ENCODE results near the gene TMEM161A. TPM values are rescaled to one million over a fixed set of nuclear protein-coding genes. Genes with fewer than 3 reads are reported as not detected.
"Not testable (repeated sequence)": the region's sequence is repeated elsewhere in the genome, so short reads cannot be mapped to it uniquely, and the experiment has no call there.

The TMEM161A gene
- total RNA-seq, 2 donors from 2014 or later = 13.7 to 22.1 TPM

DNA sequence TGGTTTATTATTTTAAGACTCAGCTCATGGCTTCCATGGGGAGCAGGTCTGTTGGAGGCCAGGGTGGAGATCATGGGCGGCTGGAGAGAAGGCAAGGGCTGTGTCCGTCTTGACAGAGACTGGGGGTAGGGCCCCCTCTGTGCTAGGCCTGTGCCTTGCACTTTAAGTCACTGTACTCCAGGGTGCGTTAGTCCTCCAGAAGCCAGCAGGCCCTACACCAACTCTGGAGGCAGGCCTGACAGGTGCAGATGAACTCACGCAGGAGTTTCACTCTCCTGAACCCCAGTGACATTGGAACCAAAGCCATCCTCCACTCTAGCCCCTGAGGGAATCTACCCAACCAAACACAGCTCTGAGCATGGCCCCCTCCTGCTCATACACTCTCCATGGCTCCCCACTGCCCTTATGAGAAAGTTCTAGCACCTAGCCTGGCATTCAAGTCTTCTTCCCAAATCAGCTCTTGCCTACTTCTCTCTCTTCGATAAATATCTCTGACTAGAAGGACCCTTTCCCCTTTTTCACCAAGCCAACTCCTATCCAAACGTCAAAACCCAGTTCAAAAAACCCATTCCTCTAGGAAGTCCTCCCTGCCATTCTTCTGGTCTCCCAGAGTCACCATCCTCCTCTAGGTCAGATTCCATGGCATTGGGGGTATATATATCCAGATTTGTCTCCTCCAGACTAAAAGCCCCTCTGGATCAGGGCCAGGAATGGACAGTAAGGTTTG, 16.7 kb upstream of the TMEM161A start:
- no peaks in the 10 kb centered on the region for H3K27me3 ChIP-seq
- H3K9me3 ChIP-seq = no peaks in the 10 kb centered on the region
- H3K36me3 ChIP-seq (replicated peaks in 1 of 2; ENCODE audit: insufficient read depth in 1 of 2, low read depth in 2 of 2) = no peaks in the 10 kb centered on the region
- no peak for TF ChIP-seq POLR2A (IDR thresholded peaks at IDR 0.05)
- TF ChIP-seq, protein P1, sequence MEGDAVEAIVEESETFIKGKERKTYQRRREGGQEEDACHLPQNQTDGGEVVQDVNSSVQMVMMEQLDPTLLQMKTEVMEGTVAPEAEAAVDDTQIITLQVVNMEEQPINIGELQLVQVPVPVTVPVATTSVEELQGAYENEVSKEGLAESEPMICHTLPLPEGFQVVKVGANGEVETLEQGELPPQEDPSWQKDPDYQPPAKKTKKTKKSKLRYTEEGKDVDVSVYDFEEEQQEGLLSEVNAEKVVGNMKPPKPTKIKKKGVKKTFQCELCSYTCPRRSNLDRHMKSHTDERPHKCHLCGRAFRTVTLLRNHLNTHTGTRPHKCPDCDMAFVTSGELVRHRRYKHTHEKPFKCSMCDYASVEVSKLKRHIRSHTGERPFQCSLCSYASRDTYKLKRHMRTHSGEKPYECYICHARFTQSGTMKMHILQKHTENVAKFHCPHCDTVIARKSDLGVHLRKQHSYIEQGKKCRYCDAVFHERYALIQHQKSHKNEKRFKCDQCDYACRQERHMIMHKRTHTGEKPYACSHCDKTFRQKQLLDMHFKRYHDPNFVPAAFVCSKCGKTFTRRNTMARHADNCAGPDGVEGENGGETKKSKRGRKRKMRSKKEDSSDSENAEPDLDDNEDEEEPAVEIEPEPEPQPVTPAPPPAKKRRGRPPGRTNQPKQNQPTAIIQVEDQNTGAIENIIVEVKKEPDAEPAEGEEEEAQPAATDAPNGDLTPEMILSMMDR (IDR thresholded peaks at IDR 0.05) = no peak
- 88 to 99% methylated on average over 3 to 6 of the region's 6 CpGs for WGBS, 2 donors
- H3K4me3 ChIP-seq = no peak overlapping the region
- no peak for ATAC-seq
- intact Hi-C loops (cut with DNase I) = no loop called here
- no peak overlapping the region for H3K27ac ChIP-seq
- no peak for DNase-seq
- H3K4me1 ChIP-seq = no peaks in the 10 kb centered on the region

DNA sequence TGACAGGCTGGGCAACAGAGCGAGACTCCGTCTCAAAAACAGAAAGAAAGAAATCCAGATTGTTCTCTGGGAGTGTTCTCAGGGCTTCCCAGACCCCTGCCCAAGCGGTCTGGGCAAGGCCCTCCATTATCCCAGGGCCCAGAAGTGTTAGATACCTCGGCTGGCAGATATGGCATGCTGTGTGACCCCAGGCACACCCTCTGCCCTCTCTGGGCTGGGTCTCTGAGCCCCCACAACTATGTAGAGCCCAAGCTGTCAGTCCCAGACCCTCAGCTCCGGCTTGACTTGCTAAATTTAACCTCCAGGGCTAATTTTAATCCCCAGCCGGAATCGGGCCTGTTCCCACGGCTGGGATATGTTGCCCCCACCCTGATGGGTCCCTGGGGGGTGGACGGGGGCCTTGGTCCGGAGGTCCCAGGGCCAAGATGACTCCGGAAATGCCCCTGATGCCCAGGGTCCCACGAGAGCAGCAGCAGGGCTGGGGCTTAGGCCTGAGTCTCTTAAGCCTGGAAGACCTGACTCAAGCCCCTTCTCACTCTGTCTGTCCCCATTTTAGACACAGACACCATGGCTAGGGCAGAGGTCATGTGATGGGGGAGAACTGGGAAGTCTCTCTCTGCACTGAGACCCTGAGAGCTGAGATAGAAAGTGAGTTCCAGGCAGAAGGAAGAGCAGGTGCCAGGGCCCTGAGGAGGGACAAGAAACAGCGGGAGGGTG, 14.5 kb upstream of the TMEM161A start:
- no peaks in the 10 kb centered on the region for H3K36me3 ChIP-seq (replicated peaks in 1 of 2; ENCODE audit: insufficient read depth in 1 of 2, low read depth in 2 of 2)
- no peaks in the 10 kb centered on the region for H3K9me3 ChIP-seq
- H3K4me3 ChIP-seq = no peak overlapping the region
- no peaks in the 10 kb centered on the region for H3K27me3 ChIP-seq
- 77 to 87% methylated on average over 5 to 13 of the region's 13 CpGs for WGBS, 2 donors
- no peak overlapping the region for H3K27ac ChIP-seq
- H3K4me1 ChIP-seq = no peaks in the 10 kb centered on the region
- TF ChIP-seq POLR2A (IDR thresholded peaks at IDR 0.05) = no peak
- TF ChIP-seq, protein P1 (IDR thresholded peaks at IDR 0.05) = no peak
- intact Hi-C loops (cut with DNase I) = no loop called here
- ATAC-seq (no peak), DNase-seq (no peak)

DNA sequence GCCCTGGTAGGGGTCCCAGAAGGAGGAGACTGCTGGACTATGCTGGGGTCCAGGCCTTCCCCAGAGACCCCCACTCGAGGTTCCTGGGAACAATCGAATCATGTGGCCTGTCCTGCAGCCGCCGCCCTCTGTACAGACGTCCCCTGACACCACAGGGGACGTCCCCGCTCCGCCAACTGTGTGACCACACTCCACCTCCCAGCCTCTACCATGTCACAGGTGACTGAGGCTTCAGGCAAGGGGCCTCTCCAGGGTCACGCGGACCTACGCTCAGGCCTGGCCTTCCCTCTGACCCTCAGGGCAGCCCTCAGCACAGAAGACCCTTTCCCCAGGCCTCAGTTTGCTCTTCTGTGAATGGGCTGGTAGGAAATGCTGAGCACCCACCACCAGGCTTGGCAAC, 13.1 kb upstream of the TMEM161A start:
- Histone ChIP-seq H3K9me3 (no peaks in the 10 kb centered on the region), H3K4me1 (no peaks in the 10 kb centered on the region), H3K36me3 (replicated peaks in 1 of 2; ENCODE audit: insufficient read depth in 1 of 2, low read depth in 2 of 2) (no peaks in the 10 kb centered on the region), H3K27me3 (no peaks in the 10 kb centered on the region), H3K4me3 (no peak overlapping the region), H3K27ac (no peak overlapping the region)
- ATAC-seq (no peak), DNase-seq (no peak)
- intact Hi-C loops (cut with DNase I) = no loop called here
- WGBS, 2 donors = 67% methylated on average over 7 to 11 of the region's 11 CpGs
- TF ChIP-seq, protein P1 (IDR thresholded peaks at IDR 0.05) = no peak
- TF ChIP-seq POLR2A (IDR thresholded peaks at IDR 0.05) = no peak

DNA sequence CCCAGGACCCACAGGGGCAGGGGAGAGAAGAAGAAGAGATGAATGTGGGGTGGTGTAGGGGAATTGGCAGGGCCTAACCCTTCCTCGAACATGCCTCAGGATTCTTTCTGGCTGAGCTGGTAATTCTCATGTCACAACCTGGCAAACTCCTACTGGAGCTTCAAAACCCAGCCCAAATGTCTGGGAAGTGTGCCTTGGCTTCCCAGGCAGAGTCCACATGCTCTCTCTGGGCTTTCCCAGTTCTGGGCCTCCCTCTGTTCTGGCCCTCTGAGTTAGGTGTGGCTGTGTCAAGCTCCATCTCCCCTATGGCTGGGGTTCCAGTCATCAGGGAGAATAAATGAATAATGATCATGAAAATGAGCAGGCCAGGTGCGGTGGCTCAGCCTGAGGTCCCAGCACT, 11.2 kb upstream of the TMEM161A start:
- WGBS, 2 donors = 78 to 80% methylated on average over 2 of the region's 2 CpGs
- ATAC-seq = no peak
- intact Hi-C loops (cut with DNase I) = no loop called here

DNA sequence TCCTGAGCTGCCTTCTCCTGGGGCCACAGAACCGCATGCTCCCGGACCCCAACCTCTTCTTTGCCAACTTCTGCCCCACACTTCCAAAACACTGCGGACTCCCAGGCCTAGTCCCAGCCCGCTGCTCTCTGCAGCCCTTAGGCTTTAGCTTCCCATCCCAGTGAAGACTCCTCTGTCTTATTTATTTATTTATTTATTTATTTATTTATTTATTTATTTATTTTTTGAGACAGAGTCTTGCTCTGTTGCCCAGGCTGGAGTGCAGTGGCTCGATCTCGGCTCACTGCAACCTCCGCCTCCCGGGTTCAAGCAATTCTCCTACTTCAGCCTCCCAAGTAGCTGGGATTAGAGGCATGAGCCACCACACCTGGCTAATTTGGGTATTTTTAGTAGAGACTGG, 10.2 kb upstream of the TMEM161A start:
- intact Hi-C loops (cut with DNase I); DNase-seq; H3K4me3 ChIP-seq; H3K27me3 ChIP-seq; H3K27ac ChIP-seq; H3K36me3 ChIP-seq (replicated peaks in 1 of 2; ENCODE audit: insufficient read depth in 1 of 2, low read depth in 2 of 2); H3K9me3 ChIP-seq; H3K4me1 ChIP-seq; ATAC-seq: not testable (repeated sequence)
- WGBS, 2 donors = 94 to 96% methylated on average over 8 of the region's 8 CpGs

More for the DNA sequence above, 11.2 kb upstream of the TMEM161A start:
- Histone ChIP-seq H3K27ac (no peak overlapping the region), H3K27me3 (no peaks in the 10 kb centered on the region), H3K4me3 (no peak overlapping the region), H3K36me3 (replicated peaks in 1 of 2; ENCODE audit: insufficient read depth in 1 of 2, low read depth in 2 of 2) (no peaks in the 10 kb centered on the region), H3K9me3 (no peaks in the 10 kb centered on the region), H3K4me1 (peaks cover 8% of the 10 kb centered on the region)
- TF ChIP-seq, protein P1 (IDR thresholded peaks at IDR 0.05) = no peak
- no peak for TF ChIP-seq POLR2A (IDR thresholded peaks at IDR 0.05)
- no peak for DNase-seq
